ENCODE results near the gene OR2G3.

- no peak for TF ChIP-seq TRAFD1 (CRISPR knock-in tag; IDR thresholded peaks at IDR 0.05; ENCODE audit: borderline replicate concordance)
- no peak for TF ChIP-seq EZH2 (conservative IDR thresholded peaks at IDR 0.05; ENCODE audit: low read depth, low read length)
- no peak for TF ChIP-seq ZSCAN5A (CRISPR knock-in tag; IDR thresholded peaks at IDR 0.05; ENCODE audit: borderline replicate concordance)
- no peak for TF ChIP-seq MAX (IDR thresholded peaks at IDR 0.05)
- TF ChIP-seq REST (IDR thresholded peaks at IDR 0.05; ENCODE audit: borderline replicate concordance in 1 of 2, low read depth in 1 of 2, low read length in 2 of 2): no peak
- TF ChIP-seq NFE2 (CRISPR knock-in tag; IDR thresholded peaks at IDR 0.05): no peak
- no peak for TF ChIP-seq CTCF (CRISPR knock-in tag; IDR thresholded peaks at IDR 0.05)
- no peak for TF ChIP-seq U2AF1 (optimal IDR thresholded peaks at IDR 0.05; ENCODE audit: low read depth, low read length)
- no peak for TF ChIP-seq ZNF510 (CRISPR knock-in tag; IDR thresholded peaks at IDR 0.05; ENCODE audit: low read depth)
- TF ChIP-seq PITX1 (CRISPR knock-in tag; IDR thresholded peaks at IDR 0.05): no peak
- TF ChIP-seq ZNF329 (CRISPR knock-in tag; IDR thresholded peaks at IDR 0.05; ENCODE audit: low read depth): no peak
- TF ChIP-seq ZNF331 (CRISPR knock-in tag; IDR thresholded peaks at IDR 0.05): no peak
- no peak for TF ChIP-seq E2F5 (CRISPR knock-in tag; conservative IDR thresholded peaks at IDR 0.05)
- no peak for TF ChIP-seq E2F1 (CRISPR knock-in tag; IDR thresholded peaks at IDR 0.05)
Observed at GRCh38 chr1:247605286-247605685, at the start of gene OR2G3.
